ENCODE results near the gene REM2. TPM values are rescaled to one million over a fixed set of nuclear protein-coding genes. Genes with fewer than 3 reads are reported as not detected.

The REM2 gene
- total and polyA plus RNA-seq, 2 of the 4 experiments (the other 2 are of a cell fraction), result under 0.01 to 0.07 TPM

DNA sequence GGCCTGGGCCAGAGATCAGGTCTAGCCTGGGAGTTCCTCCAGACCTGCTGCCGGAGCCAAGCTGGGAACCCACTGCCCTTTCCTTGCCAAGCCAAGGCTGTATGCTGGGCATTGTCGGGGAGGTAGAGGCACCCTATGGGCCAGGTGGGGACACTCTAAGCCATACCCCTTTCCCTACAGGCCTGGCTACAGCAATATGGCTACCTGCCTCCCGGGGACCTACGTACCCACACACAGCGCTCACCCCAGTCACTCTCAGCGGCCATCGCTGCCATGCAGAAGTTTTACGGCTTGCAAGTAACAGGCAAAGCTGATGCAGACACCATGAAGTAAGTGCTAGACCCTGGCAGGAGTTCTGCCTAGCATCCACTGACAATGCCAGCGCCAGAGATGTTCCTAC, 41.7 kb upstream of the REM2 start:
- Histone ChIP-seq H3K9ac (ENCODE audit: low read depth, low read length) (no peak overlapping the region), H2AK5ac (ENCODE audit: low read depth, low read length) (no peak overlapping the region), H3K36me3 (ENCODE audit: control insufficient read depth, insufficient read depth, low read length) (peaks cover 66% of the 10 kb centered on the region), H3K4me1 (ENCODE audit: control insufficient read depth, insufficient read depth, low read length) (peaks cover 23% of the 10 kb centered on the region), H3K4me2 (ENCODE audit: low read depth, low read length) (no peak overlapping the region), H2BK5ac (ENCODE audit: low read depth, low read length, poor library complexity, severe bottlenecking) (no peak overlapping the region), H3K18ac (ENCODE audit: low read depth, low read length) (no peak overlapping the region), H4K5ac (ENCODE audit: low read depth, low read length) (no peak overlapping the region), H3K27me3 (ENCODE audit: control insufficient read depth, insufficient read depth, low read length) (no peaks in the 10 kb centered on the region), H2AK9ac (replicated peaks; ENCODE audit: low read depth, low read length, poor library complexity) (peak overlapping the region; percentile 71), H2AFZ (replicated peaks; ENCODE audit: low read length, poor library complexity) (peak overlapping the region; percentile 25), H4K20me1 (ENCODE audit: insufficient read depth, low read length) (peaks cover 60% of the 10 kb centered on the region), H3K23ac (ENCODE audit: low read depth, low read length) (no peak overlapping the region), H3K9me3 (ENCODE audit: control insufficient read depth, insufficient read depth, low read length) (no peaks in the 10 kb centered on the region), H4K8ac (ENCODE audit: low read depth in 2 of 2, low read length in 2 of 2) (peak overlapping the region in 1 of 2 experiments; percentile 20; a peak in 1 of 4 replicates), H3K4me3 (ENCODE audit: insufficient read depth, low read depth, low read length) (no peak overlapping the region), H3K4ac (ENCODE audit: low read depth, low read length) (no peak overlapping the region), H3K56ac (ENCODE audit: extremely low read depth, insufficient read depth, low read length) (no peak overlapping the region), H2BK20ac (ENCODE audit: low read depth, low read length) (no peak overlapping the region), H3K79me1 (ENCODE audit: low read depth in 1 of 2, low read length in 2 of 2) (peaks cover 7 to 62% of the 10 kb centered on the region in 2 experiments; a peak in 3 of 4 replicates), H3K27ac (ENCODE audit: insufficient read depth, low read length) (peak overlapping the region; percentile 3; the same call in 1 of the 2 replicates), H2BK15ac (ENCODE audit: low read depth, low read length) (no peak overlapping the region), H3K9me1 (ENCODE audit: insufficient read depth, low read length) (peaks cover 27% of the 10 kb centered on the region), H2BK120ac (ENCODE audit: low read depth, low read length) (no peak overlapping the region), H3K14ac (replicated peaks; ENCODE audit: low read depth, low read length) (no peak overlapping the region), H4K91ac (ENCODE audit: insufficient read depth, low read depth, low read length) (no peak overlapping the region)
- TF ChIP-seq, protein P1, sequence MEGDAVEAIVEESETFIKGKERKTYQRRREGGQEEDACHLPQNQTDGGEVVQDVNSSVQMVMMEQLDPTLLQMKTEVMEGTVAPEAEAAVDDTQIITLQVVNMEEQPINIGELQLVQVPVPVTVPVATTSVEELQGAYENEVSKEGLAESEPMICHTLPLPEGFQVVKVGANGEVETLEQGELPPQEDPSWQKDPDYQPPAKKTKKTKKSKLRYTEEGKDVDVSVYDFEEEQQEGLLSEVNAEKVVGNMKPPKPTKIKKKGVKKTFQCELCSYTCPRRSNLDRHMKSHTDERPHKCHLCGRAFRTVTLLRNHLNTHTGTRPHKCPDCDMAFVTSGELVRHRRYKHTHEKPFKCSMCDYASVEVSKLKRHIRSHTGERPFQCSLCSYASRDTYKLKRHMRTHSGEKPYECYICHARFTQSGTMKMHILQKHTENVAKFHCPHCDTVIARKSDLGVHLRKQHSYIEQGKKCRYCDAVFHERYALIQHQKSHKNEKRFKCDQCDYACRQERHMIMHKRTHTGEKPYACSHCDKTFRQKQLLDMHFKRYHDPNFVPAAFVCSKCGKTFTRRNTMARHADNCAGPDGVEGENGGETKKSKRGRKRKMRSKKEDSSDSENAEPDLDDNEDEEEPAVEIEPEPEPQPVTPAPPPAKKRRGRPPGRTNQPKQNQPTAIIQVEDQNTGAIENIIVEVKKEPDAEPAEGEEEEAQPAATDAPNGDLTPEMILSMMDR (conservative IDR thresholded peaks at IDR 0.05; ENCODE audit: low read depth, low read length), result no peak
- TF ChIP-seq, protein P2, sequence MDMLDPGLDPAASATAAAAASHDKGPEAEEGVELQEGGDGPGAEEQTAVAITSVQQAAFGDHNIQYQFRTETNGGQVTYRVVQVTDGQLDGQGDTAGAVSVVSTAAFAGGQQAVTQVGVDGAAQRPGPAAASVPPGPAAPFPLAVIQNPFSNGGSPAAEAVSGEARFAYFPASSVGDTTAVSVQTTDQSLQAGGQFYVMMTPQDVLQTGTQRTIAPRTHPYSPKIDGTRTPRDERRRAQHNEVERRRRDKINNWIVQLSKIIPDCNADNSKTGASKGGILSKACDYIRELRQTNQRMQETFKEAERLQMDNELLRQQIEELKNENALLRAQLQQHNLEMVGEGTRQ (IDR thresholded peaks at IDR 0.05; ENCODE audit: low read depth, low read length), result no peak
- no peak for TF ChIP-seq MXI1 (IDR thresholded peaks at IDR 0.05; ENCODE audit: borderline replicate concordance, low read depth, low read length)
- TF ChIP-seq BHLHE40 (IDR thresholded peaks at IDR 0.05; ENCODE audit: low read depth, low read length), result no peak
- no peak for TF ChIP-seq RAD21 (IDR thresholded peaks at IDR 0.05; ENCODE audit: low read length)
- TF ChIP-seq POLR2A (IDR thresholded peaks at IDR 0.05; ENCODE audit: low read depth, low read length), result no peak; the same call in 1 of the 2 replicates
- TF ChIP-seq RFX5 (IDR thresholded peaks at IDR 0.05; ENCODE audit: low read depth, low read length), result no peak
- no peak for TF ChIP-seq RCOR1 (IDR thresholded peaks at IDR 0.05; ENCODE audit: insufficient replicate concordance, low read length)
- no peak for TF ChIP-seq CEBPB (IDR thresholded peaks at IDR 0.05; ENCODE audit: low read depth, low read length)
- no peak for TF ChIP-seq NFE2L2 (IDR thresholded peaks at IDR 0.05; ENCODE audit: low read depth, low read length)
- TF ChIP-seq FOS (IDR thresholded peaks at IDR 0.05; ENCODE audit: low read depth, low read length), result no peak
- no peak for TF ChIP-seq CHD1 (IDR thresholded peaks at IDR 0.05; ENCODE audit: low read depth, low read length)
- TF ChIP-seq MAZ (IDR thresholded peaks at IDR 0.05; ENCODE audit: borderline replicate concordance, low read depth, low read length), result no peak
- no peak for TF ChIP-seq SMC3 (IDR thresholded peaks at IDR 0.05; ENCODE audit: low read depth, low read length)
- no peak for TF ChIP-seq MAFK (IDR thresholded peaks at IDR 0.05; ENCODE audit: low read depth, low read length)
- no peak for ATAC-seq (ENCODE audit: low read depth)
- WGBS, 2 experiments (ENCODE audit: extremely low coverage in 2 of 2, insufficient read length in 1 of 2), result 97% methylated on average over 7 of the region's 9 CpGs; no CpG with 5 or more reads in 1 of the 2 experiments
- dilution Hi-C loops (cut with HindIII; ENCODE audit: low sequenced_read_pairs, unreplicated experiment), result no loop called here
- intact Hi-C loops (cut with micrococcal nuclease), result no loop called here
- ChIA-PET CTCF (no interaction called here), POLR2A (ENCODE audit: unreplicated experiment) (interaction anchor here (0.8 to 1.0 kb wide), 2 partner anchors 10 to 11 kb away, joined by 3 read pairs; no protein-coding TSS in a partner anchor)
- no peak for DNase-seq
- BruUV-seq (replicated peaks), result no TSS peak
- in situ Hi-C loops (cut with MboI; ENCODE audit: low sequenced_read_pairs), result loop anchor here (10.0 kb wide), 1 partner anchor 257 kb away; the partner anchor contains the start of gene DAD1
